ENCODE data around the gene TERT. TPM values are rescaled to one million over a fixed set of nuclear protein-coding genes. Genes with fewer than 3 reads are reported as not detected.

TERT gene
- total and polyA plus RNA-seq, 2 of the 8 experiments (the other 6 are each of a cell fraction or from before 2014, with no cell fraction given) = 13.1 to 23.1 TPM

GRCh38 chr5:1203311-1203967 is 91.4 kb downstream of the TERT start (continued):
- TF ChIP-seq CHD7 (IDR thresholded peaks at IDR 0.05; ENCODE audit: insufficient replicate concordance, low read length) (no peak), CEBPB (IDR thresholded peaks at IDR 0.05; ENCODE audit: low read depth, low read length) (no peak), SIN3A (conservative IDR thresholded peaks at IDR 0.05 in 1 of 2, IDR thresholded peaks at IDR 0.05 in 1 of 2; ENCODE audit: low read depth in 1 of 2, low read length in 2 of 2) (no peak), RAD21 (IDR thresholded peaks at IDR 0.05 in 1 of 2, conservative IDR thresholded peaks at IDR 0.05 in 1 of 2; ENCODE audit: low read depth in 2 of 2, low read length in 2 of 2) (no peak), USF2 (IDR thresholded peaks at IDR 0.05; ENCODE audit: low read length) (no peak), EGR1 (IDR thresholded peaks at IDR 0.05; ENCODE audit: borderline replicate concordance, low read depth, low read length) (no peak)
